DND-41 (cell line): Measurements from ENCODE around the gene SIX2.

Experiments
- ATAC-seq: fragments of 200-7000 bp; cut with Tn5 transposase; 3 replicates; pipeline ENCODE4 v1.9.1; 2021; ENCODE audit warnings: low read depth; ENCODE audit not compliant: insufficient read depth
- DNase-seq: peaks from one replicate; pipeline ENCODE4 v3.0.0-alpha.2; 2020
- H2AFZ ChIP-seq: 2 replicates; pipeline ENCODE4 v1.6.0; 2012; ENCODE audit warnings: low read depth, low read length
- H3K27ac ChIP-seq: 2 replicates; pipeline ENCODE4 v1.5.1; 2012; ENCODE audit warnings: low read length, inconsistent platforms
- H3K27me3 ChIP-seq: fragments of 200-600 bp; sonication (generic); 2 replicates; pipeline ENCODE4 v1.6.0; 2012; ENCODE audit warnings: low read length, mild to moderate bottlenecking, inconsistent platforms; ENCODE audit not compliant: insufficient read depth, poor library complexity
- H3K36me3 ChIP-seq: 2 replicates; pipeline ENCODE4 v1.5.1; 2012; ENCODE audit warnings: low read length, inconsistent platforms; ENCODE audit not compliant: insufficient read depth
- H3K4me1 ChIP-seq: 2 replicates; pipeline ENCODE4 v1.5.1; 2012; ENCODE audit warnings: mild to moderate bottlenecking, low read length; ENCODE audit not compliant: insufficient read depth
- H3K4me2 ChIP-seq: 2 replicates; pipeline ENCODE4 v1.6.0; 2012; ENCODE audit warnings: mild to moderate bottlenecking, moderate library complexity, low read length, inconsistent platforms; ENCODE audit not compliant: insufficient read depth
- H3K4me3 ChIP-seq, 2 experiments: fragments of 200-600 bp in 1 of 2; shearing (Covaris generic) in 1 of 2; 2 replicates each; pipeline ENCODE4 v1.5.1; 2012 to 2016; ENCODE audit warnings: inconsistent platforms in 2 of 2, low read length in 2 of 2, mild to moderate bottlenecking in 2 of 2, low read depth in 1 of 2, moderate library complexity in 1 of 2
- H3K79me2 ChIP-seq: 2 replicates; pipeline ENCODE4 v1.6.0; 2012; ENCODE audit warnings: low read length, inconsistent platforms; ENCODE audit not compliant: insufficient read depth
- H3K9ac ChIP-seq: 2 replicates; pipeline ENCODE4 v1.6.0; 2012; ENCODE audit warnings: low read depth, mild to moderate bottlenecking, inconsistent platforms, low read length, moderate library complexity
- H3K9me3 ChIP-seq: 2 replicates; pipeline ENCODE4 v1.5.1; 2012; ENCODE audit warnings: low read length, moderate library complexity, mild to moderate bottlenecking, inconsistent platforms; ENCODE audit not compliant: insufficient read depth, severe bottlenecking
- H4K20me1 ChIP-seq: 2 replicates; pipeline ENCODE4 v1.6.0; 2012; ENCODE audit warnings: low read length; ENCODE audit not compliant: insufficient read depth
- EZH2 ChIP-seq: IDR thresholded peaks from 3 replicates; pipeline ENCODE4 v1.6.1; 2012; ENCODE audit warnings: borderline replicate concordance, low read depth, mild to moderate bottlenecking, moderate library complexity, low read length, inconsistent platforms; ENCODE audit not compliant: severe bottlenecking
- TF ChIP-seq, protein P1 (sequence below): IDR thresholded peaks from 2 replicates; pipeline ENCODE4 v1.5.1; 2012; ENCODE audit warnings: borderline replicate concordance, low read length, moderate library complexity, mild to moderate bottlenecking; ENCODE audit not compliant: poor library complexity, severe bottlenecking; ENCODE audit errors: extremely low read depth

SIX2 gene

GRCh38 chr2:45004562-45005191 lies 4.6 kb downstream of the SIX2 start:
- DNase-seq (no peak), ATAC-seq (no peak)
- H3K27me3 ChIP-seq, result no peaks in the 10 kb centered on the region
- H3K9ac ChIP-seq, result no peak overlapping the region
- TF ChIP-seq, protein P1, sequence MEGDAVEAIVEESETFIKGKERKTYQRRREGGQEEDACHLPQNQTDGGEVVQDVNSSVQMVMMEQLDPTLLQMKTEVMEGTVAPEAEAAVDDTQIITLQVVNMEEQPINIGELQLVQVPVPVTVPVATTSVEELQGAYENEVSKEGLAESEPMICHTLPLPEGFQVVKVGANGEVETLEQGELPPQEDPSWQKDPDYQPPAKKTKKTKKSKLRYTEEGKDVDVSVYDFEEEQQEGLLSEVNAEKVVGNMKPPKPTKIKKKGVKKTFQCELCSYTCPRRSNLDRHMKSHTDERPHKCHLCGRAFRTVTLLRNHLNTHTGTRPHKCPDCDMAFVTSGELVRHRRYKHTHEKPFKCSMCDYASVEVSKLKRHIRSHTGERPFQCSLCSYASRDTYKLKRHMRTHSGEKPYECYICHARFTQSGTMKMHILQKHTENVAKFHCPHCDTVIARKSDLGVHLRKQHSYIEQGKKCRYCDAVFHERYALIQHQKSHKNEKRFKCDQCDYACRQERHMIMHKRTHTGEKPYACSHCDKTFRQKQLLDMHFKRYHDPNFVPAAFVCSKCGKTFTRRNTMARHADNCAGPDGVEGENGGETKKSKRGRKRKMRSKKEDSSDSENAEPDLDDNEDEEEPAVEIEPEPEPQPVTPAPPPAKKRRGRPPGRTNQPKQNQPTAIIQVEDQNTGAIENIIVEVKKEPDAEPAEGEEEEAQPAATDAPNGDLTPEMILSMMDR, result no peak
- TF ChIP-seq EZH2, result no peak
- H3K79me2 ChIP-seq, result no peaks in the 10 kb centered on the region
- H3K9me3 ChIP-seq, result no peaks in the 10 kb centered on the region
- H2AFZ ChIP-seq, result no peak overlapping the region
- no peaks in the 10 kb centered on the region for H3K36me3 ChIP-seq
- H3K4me1 ChIP-seq, result no peaks in the 10 kb centered on the region
- no peak overlapping the region for H3K27ac ChIP-seq
- H3K4me3 ChIP-seq, result no peak overlapping the region
- H3K4me2 ChIP-seq, result no peak overlapping the region
- H4K20me1 ChIP-seq, result no peaks in the 10 kb centered on the region

- no peaks in the 10 kb centered on the region for H4K20me1 ChIP-seq
- H3K4me1 ChIP-seq, result no peaks in the 10 kb centered on the region
- no peaks in the 10 kb centered on the region for H3K27me3 ChIP-seq
- H3K36me3 ChIP-seq, result no peaks in the 10 kb centered on the region
- no peak overlapping the region for H3K27ac ChIP-seq
- TF ChIP-seq, protein P1, result no peak
- no peak for TF ChIP-seq EZH2
- H3K9me3 ChIP-seq, result no peaks in the 10 kb centered on the region
- H2AFZ ChIP-seq, result no peak overlapping the region
- H3K4me2 ChIP-seq, result no peak overlapping the region
- no peak overlapping the region for H3K4me3 ChIP-seq
- no peak overlapping the region for H3K9ac ChIP-seq
- no peak for DNase-seq
- no peaks in the 10 kb centered on the region for H3K79me2 ChIP-seq
- ATAC-seq, result no peak
Measured at GRCh38 chr2:45003579-45004551, 5.4 kb downstream of the SIX2 start.

DNA sequence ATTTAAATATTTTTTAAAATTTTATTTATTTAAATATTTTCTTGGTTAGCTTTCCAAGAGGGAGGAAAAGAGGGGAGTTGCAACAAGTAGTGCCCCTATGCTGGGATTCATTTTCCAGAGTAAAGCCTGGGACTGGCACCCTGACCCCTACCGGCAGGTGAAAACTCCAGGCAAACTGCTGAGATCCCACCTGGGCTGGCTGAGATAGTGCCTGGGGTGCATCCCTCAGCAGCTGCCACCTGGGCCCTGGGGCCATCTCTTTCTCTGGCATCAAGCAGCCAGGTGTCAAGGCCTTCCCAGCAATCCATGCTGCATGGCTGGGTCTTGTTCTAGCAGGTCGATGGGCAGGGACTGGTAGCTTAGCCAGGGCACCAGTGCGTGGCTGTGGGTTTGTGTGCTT lies 6.6 kb downstream of the SIX2 start:
- ATAC-seq, result no peak
- no peaks in the 10 kb centered on the region for H3K36me3 ChIP-seq
- no peak for DNase-seq
- no peak overlapping the region for H3K4me3 ChIP-seq
- no peaks in the 10 kb centered on the region for H3K9me3 ChIP-seq
- H3K27me3 ChIP-seq, result no peaks in the 10 kb centered on the region
- H3K27ac ChIP-seq, result no peak overlapping the region
- H3K9ac ChIP-seq, result no peak overlapping the region
- H3K79me2 ChIP-seq, result no peaks in the 10 kb centered on the region
- H3K4me2 ChIP-seq, result no peak overlapping the region
- no peak overlapping the region for H2AFZ ChIP-seq
- TF ChIP-seq, protein P1, result no peak
- no peak for TF ChIP-seq EZH2
- no peaks in the 10 kb centered on the region for H4K20me1 ChIP-seq
- no peaks in the 10 kb centered on the region for H3K4me1 ChIP-seq
